Duodenal mucosa (tissue), 2 donors: ENCODE results near the gene NDOR1.

Experiments used
- H3K27ac ChIP-seq: one replicate; pipeline ENCODE4 v1.7.0; 2013; ENCODE audit warnings: low read depth, low read length
- H3K27me3 ChIP-seq, 2 donors: one replicate each; pipeline ENCODE4 v1.7.0; 2013; ENCODE audit warnings: low read length in 2 of 2, control low read depth in 1 of 2; ENCODE audit not compliant: insufficient read depth in 2 of 2, control insufficient read depth in 1 of 2
- H3K36me3 ChIP-seq, 2 donors: one replicate each; pipeline ENCODE4 v1.7.0; 2013; ENCODE audit warnings: low read length in 2 of 2, control low read depth in 1 of 2; ENCODE audit not compliant: insufficient read depth in 2 of 2, control insufficient read depth in 1 of 2
- H3K4me1 ChIP-seq, 2 donors: one replicate each; pipeline ENCODE4 v1.7.0; 2013; ENCODE audit warnings: low read length in 2 of 2, control low read depth in 1 of 2; ENCODE audit not compliant: insufficient read depth in 2 of 2, control insufficient read depth in 1 of 2
- H3K4me3 ChIP-seq, 2 donors: one replicate each; pipeline ENCODE4 v1.7.0; 2013; ENCODE audit warnings: low read length in 2 of 2, low read depth in 1 of 2
- H3K9ac ChIP-seq, 2 donors: one replicate each; pipeline ENCODE4 v1.7.0; 2013; ENCODE audit warnings: low read length in 2 of 2, low read depth in 1 of 2
- H3K9me3 ChIP-seq, 2 donors: one replicate each; pipeline ENCODE4 v1.7.0; 2013; ENCODE audit warnings: low read length in 2 of 2, control low read depth in 1 of 2; ENCODE audit not compliant: control insufficient read depth in 1 of 2

The NDOR1 gene

GRCh38 chr9:137266162-137266527 lies 60.6 kb downstream of the NDOR1 start:
- Histone ChIP-seq H3K36me3 (peaks cover 12 to 45% of the 10 kb centered on the region in 2 donors), H3K9ac (no peak overlapping the region), H3K4me1 (peaks cover 18 to 21% of the 10 kb centered on the region in 2 donors)

More at GRCh38 chr9:137266162-137266527, 60.6 kb downstream of the NDOR1 start:
- H3K27me3 ChIP-seq, result no peaks in the 10 kb centered on the region
- H3K9me3 ChIP-seq, result no peaks in the 10 kb centered on the region
- no peak overlapping the region for H3K27ac ChIP-seq
- no peak overlapping the region for H3K4me3 ChIP-seq
